A673 (cell line): ENCODE results near the gene DSTYK. TPM values are rescaled to one million over a fixed set of nuclear protein-coding genes. Genes with fewer than 3 reads are reported as not detected.
"Not testable (repeated sequence)": the region's sequence is repeated elsewhere in the genome, so short reads cannot be mapped to it uniquely, and the experiment has no call there.

Source experiments
- BruUV-seq: library from RNA; stranded (reverse); fragments of 400-500 nt; replicated peaks from 2 replicates; lab custom pipeline; 2021; lab: Mats Ljungman, UMichigan
- CTCF ChIA-PET: fragments of 300-600 bp; sonication (Branson Sonifier 250); formaldehyde crosslinking; loops from one replicate; lab custom pipeline; 2022; ENCODE audit warnings: antibody characterized with exemption; lab: Charles Lee
- POLR2A ChIA-PET: fragments of 300-600 bp; sonication (Branson Sonifier 250); formaldehyde crosslinking; loops from one replicate; lab custom pipeline; 2022; ENCODE audit warnings: antibody characterized with exemption; ENCODE audit not compliant: low non-redundant PET; lab: Charles Lee
- DNase-seq: peaks from one replicate; pipeline ENCODE4 v3.0.0-alpha.2; 2015; ENCODE audit warnings: low spot score
- H3K27ac ChIP-seq: fragments of 200-600 bp; sonication (generic); 2 replicates; pipeline ENCODE4 v1.5.1; 2016; ENCODE audit warnings: mixed run types, low read depth, mild to moderate bottlenecking, mixed read lengths, antibody characterized with exemption, low read length; ENCODE audit not compliant: poor library complexity, severe bottlenecking
- H3K27me3 ChIP-seq: fragments of 200-600 bp; sonication (generic); replicated peaks from 2 replicates; pipeline ENCODE4 v1.6.1; 2017; ENCODE audit warnings: mixed run types, low read depth, mild to moderate bottlenecking, mixed read lengths, antibody characterized with exemption, low read length; ENCODE audit not compliant: insufficient read depth, poor library complexity
- H3K36me3 ChIP-seq: fragments of 200-600 bp; sonication (generic); 2 replicates; pipeline ENCODE4 v1.6.1; 2016; ENCODE audit warnings: mixed run types, mild to moderate bottlenecking, mixed read lengths, antibody characterized with exemption, low read length; ENCODE audit not compliant: insufficient read depth, poor library complexity, severe bottlenecking
- H3K4me1 ChIP-seq: fragments of 200-600 bp; sonication (generic); 2 replicates; pipeline ENCODE4 v1.6.1; 2017; ENCODE audit warnings: mixed run types, mild to moderate bottlenecking, mixed read lengths, antibody characterized with exemption, low read length; ENCODE audit not compliant: insufficient read depth, poor library complexity, severe bottlenecking
- H3K4me3 ChIP-seq: fragments of 200-600 bp; sonication (generic); 2 replicates; pipeline ENCODE4 v1.5.1; 2016; ENCODE audit warnings: low read depth, mixed run types, mild to moderate bottlenecking, mixed read lengths, low read length; ENCODE audit not compliant: poor library complexity, severe bottlenecking
- H3K9me3 ChIP-seq: fragments of 200-600 bp; sonication (generic); 2 replicates; pipeline ENCODE4 v1.6.1; 2016; ENCODE audit warnings: mixed run types, low read depth, mild to moderate bottlenecking, mixed read lengths, antibody characterized with exemption, low read length; ENCODE audit not compliant: poor library complexity, severe bottlenecking
- CTCF ChIP-seq: fragments of 300-800, 200-600 bp; sonication (generic); conservative IDR thresholded peaks from 2 replicates; pipeline ENCODE4 v1.5.1; 2017; ENCODE audit warnings: low read depth, mild to moderate bottlenecking, antibody characterized with exemption, low read length, moderate library complexity, mixed read lengths
- EZH2 ChIP-seq: fragments of 200-600 bp; sonication (generic); IDR thresholded peaks from 2 replicates; pipeline ENCODE4 v1.6.1; 2017; ENCODE audit warnings: borderline replicate concordance, low read depth, mild to moderate bottlenecking, mixed read lengths, antibody characterized with exemption, low read length; ENCODE audit not compliant: poor library complexity, severe bottlenecking
- intact Hi-C: fragments of 100-400 bp; cut with micrococcal nuclease; formaldehyde crosslinking; loops from one replicate; pipeline ENCODE4 v1.10.0; 2022; ENCODE audit not compliant: unreplicated experiment
- total RNA-seq: library from RNA; stranded (reverse); gene quantifications from 2 replicates; pipeline ENCODE4 v1.2.3, GENCODE V29; 2021

Gene DSTYK
- total RNA-seq, 1 experiment from 2014 or later, result 7.1 TPM

- Histone ChIP-seq H3K36me3 (no peaks in the 10 kb centered on the region), H3K4me3 (no peak overlapping the region), H3K27me3 (no peaks in the 10 kb centered on the region), H3K9me3 (no peaks in the 10 kb centered on the region), H3K4me1 (no peaks in the 10 kb centered on the region), H3K27ac (no peak overlapping the region)
- TF ChIP-seq CTCF (no peak), EZH2 (no peak)
- intact Hi-C loops, result no loop called here
- no peak for DNase-seq
- ChIA-PET CTCF (no interaction called here), POLR2A (no interaction called here)
- BruUV-seq, result no TSS peak
These were observed 27.7 kb downstream of the DSTYK start for GRCh38 chr1:205183676-205184335.

GRCh38 chr1:205182930-205183329 is 28.6 kb downstream of the DSTYK start:
- no peaks in the 10 kb centered on the region for H3K4me1 ChIP-seq
- no peaks in the 10 kb centered on the region for H3K9me3 ChIP-seq
- POLR2A ChIA-PET, result no interaction called here
- H3K27ac ChIP-seq, result no peak overlapping the region
- H3K36me3 ChIP-seq, result no peaks in the 10 kb centered on the region
- TF ChIP-seq EZH2 (no peak), CTCF (no peak)
- no peak overlapping the region for H3K4me3 ChIP-seq
- CTCF ChIA-PET, result no interaction called here
- intact Hi-C loops, result no loop called here
- BruUV-seq, result no TSS peak
- H3K27me3 ChIP-seq, result no peaks in the 10 kb centered on the region
- no peak for DNase-seq

- H3K36me3 ChIP-seq, H3K9me3 ChIP-seq, DNase-seq, H3K27me3 ChIP-seq, intact Hi-C loops, POLR2A ChIA-PET, BruUV-seq, H3K27ac ChIP-seq, H3K4me3 ChIP-seq, CTCF ChIA-PET, H3K4me1 ChIP-seq: not testable (repeated sequence)
These were observed 31.2 kb downstream of the DSTYK start for GRCh38 chr1:205180331-205180730.

- Histone ChIP-seq H3K4me3 (no peak overlapping the region), H3K9me3 (no peaks in the 10 kb centered on the region), H3K4me1 (peaks cover 6% of the 10 kb centered on the region), H3K27ac (no peak overlapping the region), H3K36me3 (no peaks in the 10 kb centered on the region), H3K27me3 (no peaks in the 10 kb centered on the region)
- DNase-seq, result no peak
- POLR2A ChIA-PET, result no interaction called here
- BruUV-seq, result no TSS peak
- intact Hi-C loops, result no loop called here
- TF ChIP-seq EZH2 (no peak), CTCF (no peak)
- CTCF ChIA-PET, result no interaction called here
These were observed 31.7 kb downstream of the DSTYK start for GRCh38 chr1:205179842-205180241.
